MM.1S (cell line): Measurements from ENCODE around the gene DHX36.

Source experiments
- CTCF ChIP-seq: fragments of 300-600 bp; sonication (generic); IDR thresholded peaks from 2 replicates; pipeline ENCODE4 v1.5.1; 2016; ENCODE audit warnings: antibody characterized with exemption, low read length, mixed read lengths
- EZH2 ChIP-seq: fragments of 300-600 bp; sonication (generic); optimal IDR thresholded peaks from 2 replicates; pipeline ENCODE3; 2017; ENCODE audit warnings: low read depth, mild to moderate bottlenecking, antibody characterized with exemption, low read length, mixed read lengths
- EZH2phosphoT487 ChIP-seq: fragments of 300-600 bp; sonication (generic); IDR thresholded peaks from 2 replicates; pipeline ENCODE4 v1.6.1; 2018; ENCODE audit warnings: antibody characterized with exemption, low read length

GRCh38 chr3:154304116-154304786 is 20.0 kb downstream of the DHX36 start:
- TF ChIP-seq CTCF (no peak), EZH2 (no peak), EZH2phosphoT487 (no peak)
